Dermis lymphatic vessel endothelial cell (primary cell): Measurements from ENCODE around the gene CTNNBL1. TPM values are rescaled to one million over a fixed set of nuclear protein-coding genes. Genes with fewer than 3 reads are reported as not detected.

Experiments used
- total RNA-seq: library from RNA; depleted of rRNA; stranded (reverse); fragments of >200 nt; gene quantifications from 2 replicates; pipeline ENCODE4 v1.2.1, GENCODE V29; 2014

Gene CTNNBL1, protein sequence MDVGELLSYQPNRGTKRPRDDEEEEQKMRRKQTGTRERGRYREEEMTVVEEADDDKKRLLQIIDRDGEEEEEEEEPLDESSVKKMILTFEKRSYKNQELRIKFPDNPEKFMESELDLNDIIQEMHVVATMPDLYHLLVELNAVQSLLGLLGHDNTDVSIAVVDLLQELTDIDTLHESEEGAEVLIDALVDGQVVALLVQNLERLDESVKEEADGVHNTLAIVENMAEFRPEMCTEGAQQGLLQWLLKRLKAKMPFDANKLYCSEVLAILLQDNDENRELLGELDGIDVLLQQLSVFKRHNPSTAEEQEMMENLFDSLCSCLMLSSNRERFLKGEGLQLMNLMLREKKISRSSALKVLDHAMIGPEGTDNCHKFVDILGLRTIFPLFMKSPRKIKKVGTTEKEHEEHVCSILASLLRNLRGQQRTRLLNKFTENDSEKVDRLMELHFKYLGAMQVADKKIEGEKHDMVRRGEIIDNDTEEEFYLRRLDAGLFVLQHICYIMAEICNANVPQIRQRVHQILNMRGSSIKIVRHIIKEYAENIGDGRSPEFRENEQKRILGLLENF
- total RNA-seq, result 23.1 and 25.9 TPM in 2 replicates

DNA sequence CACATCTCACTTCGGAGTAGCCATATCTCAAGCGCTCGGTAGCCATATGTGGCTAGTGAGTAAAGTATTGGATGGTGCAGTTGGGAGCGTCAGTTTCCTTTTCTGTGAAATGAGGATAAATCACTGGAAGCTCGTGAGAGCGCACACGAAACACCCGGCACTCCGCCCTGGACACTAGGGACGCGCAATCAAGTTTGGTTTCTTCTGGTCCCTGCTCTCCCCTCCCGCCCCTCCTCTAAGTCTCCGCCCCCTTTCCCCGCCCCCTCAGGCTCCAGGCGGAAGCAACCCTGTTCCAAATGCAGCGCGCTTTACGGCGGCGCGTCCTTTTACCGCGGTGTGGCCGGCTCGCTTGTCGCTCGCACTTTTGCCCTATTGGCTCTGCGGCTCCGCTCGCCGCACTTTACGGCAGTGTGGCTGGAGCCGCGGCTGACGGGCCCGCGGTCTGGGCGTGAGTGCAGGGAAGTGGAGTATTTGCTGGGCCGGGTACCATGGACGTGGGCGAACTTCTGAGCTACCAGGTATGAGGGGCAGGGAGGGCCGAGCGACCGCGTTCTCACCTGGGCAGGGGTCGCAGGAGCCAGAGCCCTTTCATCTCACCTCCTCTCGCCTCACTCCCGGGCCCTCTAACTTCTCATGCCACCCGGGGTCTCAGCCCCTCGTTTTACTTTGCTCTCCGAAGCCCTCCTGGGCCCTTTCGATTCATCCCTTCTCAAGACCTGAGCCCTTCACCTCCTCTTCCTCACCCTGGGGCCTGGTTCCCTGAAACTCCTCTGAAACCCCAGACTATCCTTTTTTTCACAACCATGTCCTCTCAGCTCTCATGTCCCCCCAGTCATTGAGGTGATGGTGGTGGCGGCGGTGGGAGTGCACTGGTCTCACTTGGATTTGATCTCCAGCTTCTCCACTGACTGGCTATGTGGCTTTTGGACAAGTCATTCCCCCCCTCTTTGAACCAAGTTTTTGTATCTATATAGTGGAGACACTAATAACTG, at the start of gene CTNNBL1:
Gene CTNNBL1 (plus strand): TSS at position 396 of the 992 bp plus-strand sequence. CDS start 93 bp downstream, at position 489.

GRCh38 chr20:37902504-37903313, 208.9 kb downstream of the CTNNBL1 start, which contains the start of gene VSTM2L:
Gene VSTM2L, plus strand, starts transcription at chr20:37903127. Its CDS starts 224 bp downstream, at chr20:37903351.

Other genes with a start within 250 kb of the CTNNBL1 start
- 0.09 TPM in 1 of 2 replicates, not detected in the other for gene NNAT, start 172.8 kb upstream of the CTNNBL1 start, total RNA-seq
- 47.2 and 56.7 TPM in 2 replicates for gene BLCAP, start 166.2 kb upstream of the CTNNBL1 start, total RNA-seq
- gene VSTM2L, start 209.1 kb downstream of the CTNNBL1 start, total RNA-seq, result not detected in 2 replicates